ENCODE measurements around the gene SLC44A3. TPM values are rescaled to one million over a fixed set of nuclear protein-coding genes. Genes with fewer than 3 reads are reported as not detected.
"Not testable (repeated sequence)": the region's sequence is repeated elsewhere in the genome, so short reads cannot be mapped to it uniquely, and the experiment has no call there.

Gene SLC44A3
- total RNA-seq, 5 donors from 2014 or later (not counting 1 experiment from before 2014, with no cell fraction given), result 0.30 to 0.99 (median 0.74) TPM; not detected in 1

GRCh38 chr1:94840381-94840780, 20.2 kb downstream of the SLC44A3 start:
- H3K9me3 ChIP-seq; H3K4me1 ChIP-seq (ENCODE audit: control insufficient read depth in 1 of 2, extremely low read depth in 1 of 2, insufficient read depth in 2 of 2, low read length in 2 of 2); H3K4me3 ChIP-seq (ENCODE audit: control insufficient read depth in 1 of 2, extremely low read depth in 1 of 2, low read length in 1 of 2); ATAC-seq (replicated peaks in 1 of 4); H3K9me3 Mint-ChIP-seq; H3K4me1 Mint-ChIP-seq; H3K36me3 ChIP-seq (ENCODE audit: control insufficient read depth in 2 of 2, extremely low read depth in 1 of 2, insufficient read depth in 1 of 2, low read length in 1 of 2); H3K27ac Mint-ChIP-seq; POLR2A ChIA-PET; H3K4me3 Mint-ChIP-seq; H3K27ac ChIP-seq (ENCODE audit: low read length); CTCF ChIA-PET; DNase-seq; H3K36me3 Mint-ChIP-seq: not testable (repeated sequence)
- H3K27me3 Mint-ChIP-seq, result peaks cover 12 to 19% of the 10 kb centered on the region in 2 donors
- WGBS (ENCODE audit: insufficient coverage), result 89% methylated on average over 9 of the region's 9 CpGs
- peaks cover 0 to 22% of the 10 kb centered on the region in 2 experiments for H3K27me3 ChIP-seq (replicated peaks in 1 of 2; ENCODE audit: control insufficient read depth in 2 of 2, extremely low read depth in 1 of 2, insufficient read depth in 2 of 2, low read length in 1 of 2)

DNA sequence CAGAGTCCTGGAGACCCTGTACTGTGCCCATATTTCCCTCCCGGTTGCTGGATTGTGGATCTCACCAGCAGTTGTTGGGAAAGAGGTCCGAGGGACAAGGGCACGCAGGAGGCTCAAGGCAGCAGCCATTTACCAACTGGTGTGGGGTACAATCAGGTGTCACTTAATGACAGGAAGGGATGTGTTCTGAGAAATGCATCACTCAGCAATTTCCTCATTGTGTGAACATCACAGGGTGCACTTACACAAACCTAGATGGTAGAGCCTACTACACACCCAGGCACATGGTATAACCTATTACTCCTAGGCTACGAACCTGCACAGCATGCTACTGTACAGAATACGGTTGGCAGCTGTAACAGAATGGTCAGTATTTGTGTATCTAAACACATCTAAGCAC, 20.7 kb downstream of the SLC44A3 start:
- H3K9me3 ChIP-seq, result no peaks in the 10 kb centered on the region
- WGBS (ENCODE audit: insufficient coverage), result 83% methylated on average over 1 of the region's 5 CpGs
- Mint-ChIP-seq H3K27ac (no peak overlapping the region), H3K36me3 (no peaks in the 10 kb centered on the region), H3K27me3 (peaks cover 12 to 19% of the 10 kb centered on the region in 2 donors), H3K4me3 (no peak overlapping the region), H3K9me3 (no peaks in the 10 kb centered on the region), H3K4me1 (peaks cover 0 to 4% (median 0%) of the 10 kb centered on the region in 3 donors)
- no peak for ATAC-seq (replicated peaks in 1 of 4)
- DNase-seq, result no peak
- peaks cover 0 to 22% of the 10 kb centered on the region in 2 experiments for H3K27me3 ChIP-seq (replicated peaks in 1 of 2; ENCODE audit: control insufficient read depth in 2 of 2, extremely low read depth in 1 of 2, insufficient read depth in 2 of 2, low read length in 1 of 2)
- ChIA-PET POLR2A (no interaction called here), CTCF (interaction anchor here in 1 of 2 donors (0.8 kb wide), 1 partner anchor 14 kb away, joined by 3 read pairs; no protein-coding TSS in a partner anchor)
- no peaks in the 10 kb centered on the region for H3K4me1 ChIP-seq (ENCODE audit: control insufficient read depth in 1 of 2, extremely low read depth in 1 of 2, insufficient read depth in 2 of 2, low read length in 2 of 2)
- H3K4me3 ChIP-seq (ENCODE audit: control insufficient read depth in 1 of 2, extremely low read depth in 1 of 2, low read length in 1 of 2), result no peak overlapping the region
- H3K27ac ChIP-seq (ENCODE audit: low read length), result no peak overlapping the region
- H3K36me3 ChIP-seq (ENCODE audit: control insufficient read depth in 2 of 2, extremely low read depth in 1 of 2, insufficient read depth in 1 of 2, low read length in 1 of 2), result no peaks in the 10 kb centered on the region

DNA sequence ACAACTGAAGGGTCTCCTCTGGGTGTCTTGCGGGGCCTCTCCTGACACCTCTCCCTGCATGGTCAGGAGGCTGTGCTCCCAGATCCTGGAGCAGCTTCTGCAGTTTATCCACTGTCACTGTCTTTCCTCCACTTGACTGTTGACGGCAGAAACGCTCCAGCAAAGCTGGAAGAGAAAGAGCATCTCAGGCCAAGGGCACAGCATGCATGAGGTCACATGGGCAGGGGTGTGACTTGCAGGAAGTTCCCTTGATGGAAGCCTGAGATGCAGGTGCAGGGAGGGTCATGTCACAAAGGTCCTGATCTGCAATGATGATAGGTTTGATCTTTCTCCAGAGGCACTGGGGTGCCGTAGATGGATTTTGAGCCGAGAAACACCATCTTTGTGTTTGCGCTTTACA, 23.3 kb downstream of the SLC44A3 start:
- Mint-ChIP-seq H3K27me3 (peaks cover 14 to 21% of the 10 kb centered on the region in 2 donors), H3K4me3 (no peak overlapping the region), H3K9me3 (no peaks in the 10 kb centered on the region), H3K27ac (no peak overlapping the region), H3K36me3 (no peaks in the 10 kb centered on the region), H3K4me1 (peaks cover 0 to 4% (median 0%) of the 10 kb centered on the region in 3 donors)
- Histone ChIP-seq H3K4me3 (ENCODE audit: control insufficient read depth in 1 of 2, extremely low read depth in 1 of 2, low read length in 1 of 2) (no peak overlapping the region), H3K27ac (ENCODE audit: low read length) (no peak overlapping the region), H3K27me3 (replicated peaks in 1 of 2; ENCODE audit: control insufficient read depth in 2 of 2, extremely low read depth in 1 of 2, insufficient read depth in 2 of 2, low read length in 1 of 2) (peaks cover 0 to 26% of the 10 kb centered on the region in 2 experiments), H3K36me3 (ENCODE audit: control insufficient read depth in 2 of 2, extremely low read depth in 1 of 2, insufficient read depth in 1 of 2, low read length in 1 of 2) (no peaks in the 10 kb centered on the region), H3K4me1 (ENCODE audit: control insufficient read depth in 1 of 2, extremely low read depth in 1 of 2, insufficient read depth in 2 of 2, low read length in 2 of 2) (no peaks in the 10 kb centered on the region), H3K9me3 (no peaks in the 10 kb centered on the region)
- ChIA-PET POLR2A (no interaction called here), CTCF (no interaction called here)
- peak in 1 of 35 experiments; percentile 5 for DNase-seq
- ATAC-seq (replicated peaks in 1 of 4), result no peak
- 79% methylated on average over 3 of the region's 6 CpGs for WGBS (ENCODE audit: insufficient coverage)

DNA sequence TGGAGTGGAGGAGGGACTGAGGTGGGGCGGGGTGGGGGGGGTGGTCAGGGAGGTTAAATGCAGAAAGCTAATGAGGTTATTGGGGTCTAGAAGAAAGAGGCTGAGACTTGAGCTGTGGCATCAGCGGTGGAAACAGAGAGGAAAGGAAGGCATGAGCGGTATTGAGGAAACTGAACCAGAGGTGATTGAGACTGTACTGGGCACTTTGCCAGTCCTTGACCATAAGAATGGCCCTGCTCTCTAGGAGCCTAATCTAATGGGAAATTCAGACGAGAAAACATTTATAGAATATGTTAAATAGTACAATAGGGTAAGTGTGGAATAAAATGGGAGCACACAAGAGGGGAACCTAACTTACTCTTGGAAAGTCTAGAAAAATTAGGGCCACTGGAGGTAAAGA, 23.7 kb downstream of the SLC44A3 start:
- H3K9me3 Mint-ChIP-seq, result no peaks in the 10 kb centered on the region
- whole genome bisulfite sequencing (ENCODE audit: insufficient coverage), result 82% methylated on average over 3 of the region's 4 CpGs
- DNase-seq (no peak), ATAC-seq (replicated peaks in 1 of 4) (no peak)
- no peaks in the 10 kb centered on the region for H3K36me3 Mint-ChIP-seq
- H3K27me3 Mint-ChIP-seq, result peaks cover 17 to 24% of the 10 kb centered on the region in 2 donors
- Histone ChIP-seq H3K9me3 (no peaks in the 10 kb centered on the region), H3K4me1 (ENCODE audit: control insufficient read depth in 1 of 2, extremely low read depth in 1 of 2, insufficient read depth in 2 of 2, low read length in 2 of 2) (no peaks in the 10 kb centered on the region), H3K36me3 (ENCODE audit: control insufficient read depth in 2 of 2, extremely low read depth in 1 of 2, insufficient read depth in 1 of 2, low read length in 1 of 2) (no peaks in the 10 kb centered on the region), H3K27me3 (replicated peaks in 1 of 2; ENCODE audit: control insufficient read depth in 2 of 2, extremely low read depth in 1 of 2, insufficient read depth in 2 of 2, low read length in 1 of 2) (peaks cover 0 to 26% of the 10 kb centered on the region in 2 experiments), H3K27ac (ENCODE audit: low read length) (no peak overlapping the region), H3K4me3 (ENCODE audit: control insufficient read depth in 1 of 2, extremely low read depth in 1 of 2, low read length in 1 of 2) (no peak overlapping the region)
- POLR2A ChIA-PET, result no interaction called here
- CTCF ChIA-PET, result no interaction called here
- peaks cover 0 to 4% (median 0%) of the 10 kb centered on the region in 3 donors for H3K4me1 Mint-ChIP-seq
- H3K4me3 Mint-ChIP-seq, result no peak overlapping the region
- H3K27ac Mint-ChIP-seq, result no peak overlapping the region

- CTCF ChIA-PET, result interaction anchor here in 1 of 2 donors (0.6 to 2.1 kb wide), 3 partner anchors 8 to 198 kb away, joined by 3 to 8 read pairs (median 3); no protein-coding TSS in a partner anchor
- ATAC-seq (replicated peaks in 1 of 4) (no peak), DNase-seq (no peak)
- Histone ChIP-seq H3K36me3 (ENCODE audit: control insufficient read depth in 2 of 2, extremely low read depth in 1 of 2, insufficient read depth in 1 of 2, low read length in 1 of 2) (no peaks in the 10 kb centered on the region), H3K27ac (ENCODE audit: low read length) (no peak overlapping the region), H3K4me3 (ENCODE audit: control insufficient read depth in 1 of 2, extremely low read depth in 1 of 2, low read length in 1 of 2) (no peak overlapping the region), H3K9me3 (no peaks in the 10 kb centered on the region), H3K4me1 (ENCODE audit: control insufficient read depth in 1 of 2, extremely low read depth in 1 of 2, insufficient read depth in 2 of 2, low read length in 2 of 2) (no peaks in the 10 kb centered on the region), H3K27me3 (replicated peaks in 1 of 2; ENCODE audit: control insufficient read depth in 2 of 2, extremely low read depth in 1 of 2, insufficient read depth in 2 of 2, low read length in 1 of 2) (peaks cover 0 to 32% of the 10 kb centered on the region in 2 experiments)
- POLR2A ChIA-PET, result no interaction called here
- WGBS (ENCODE audit: insufficient coverage), result 87% methylated on average over 3 of the region's 5 CpGs
- Mint-ChIP-seq H3K9me3 (no peaks in the 10 kb centered on the region), H3K27ac (no peak overlapping the region), H3K4me3 (no peak overlapping the region), H3K36me3 (no peaks in the 10 kb centered on the region), H3K27me3 (peaks cover 19 to 21% of the 10 kb centered on the region in 2 donors), H3K4me1 (peaks cover 0 to 4% (median 0%) of the 10 kb centered on the region in 3 donors)
Measured at GRCh38 chr1:94846308-94846707, 26.2 kb downstream of the SLC44A3 start.

DNA sequence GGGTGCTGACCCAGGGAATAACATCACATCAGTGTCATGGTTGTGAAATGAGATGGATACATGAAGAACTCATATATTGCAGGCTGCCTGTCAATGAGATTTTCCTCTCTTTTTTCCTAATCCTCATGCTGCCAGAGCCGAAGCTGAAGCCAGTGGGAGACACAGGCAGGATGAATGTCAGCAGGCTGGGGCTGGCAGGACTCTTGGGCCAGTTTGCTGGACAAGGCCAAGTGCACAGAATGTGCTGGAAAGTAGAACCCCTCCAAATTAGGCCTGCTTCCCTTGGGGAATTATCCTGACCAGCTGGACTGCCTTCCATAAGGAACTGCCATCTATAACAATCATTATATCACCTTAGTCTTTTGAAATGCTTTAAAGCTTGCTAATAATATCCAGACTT, 31.4 kb downstream of the SLC44A3 start:
- Histone ChIP-seq H3K36me3 (ENCODE audit: control insufficient read depth in 2 of 2, extremely low read depth in 1 of 2, insufficient read depth in 1 of 2, low read length in 1 of 2) (no peaks in the 10 kb centered on the region), H3K4me3 (ENCODE audit: control insufficient read depth in 1 of 2, extremely low read depth in 1 of 2, low read length in 1 of 2) (no peak overlapping the region), H3K27me3 (replicated peaks in 1 of 2; ENCODE audit: control insufficient read depth in 2 of 2, extremely low read depth in 1 of 2, insufficient read depth in 2 of 2, low read length in 1 of 2) (peaks cover 3 to 17% of the 10 kb centered on the region in 2 experiments), H3K9me3 (no peaks in the 10 kb centered on the region), H3K4me1 (ENCODE audit: control insufficient read depth in 1 of 2, extremely low read depth in 1 of 2, insufficient read depth in 2 of 2, low read length in 2 of 2) (no peaks in the 10 kb centered on the region), H3K27ac (ENCODE audit: low read length) (no peak overlapping the region)
- H3K4me3 Mint-ChIP-seq, result no peak overlapping the region
- DNase-seq (no peak), ATAC-seq (replicated peaks in 1 of 4) (no peak)
- H3K27me3 Mint-ChIP-seq, result peaks cover 5 to 7% of the 10 kb centered on the region in 2 donors
- no peaks in the 10 kb centered on the region for H3K4me1 Mint-ChIP-seq
- H3K36me3 Mint-ChIP-seq, result no peaks in the 10 kb centered on the region
- ChIA-PET POLR2A (no interaction called here), CTCF (interaction anchor here (0.6 to 3.6 kb wide), 6 partner anchors 28 to 192 kb away, joined by 3 to 17 read pairs (median 4); no protein-coding TSS in a partner anchor)
- H3K9me3 Mint-ChIP-seq, result no peaks in the 10 kb centered on the region
- no peak overlapping the region for H3K27ac Mint-ChIP-seq
- WGBS (ENCODE audit: insufficient coverage), result 70% methylated on average over 1 of the region's 1 CpG
